Measurements from ENCODE around the gene SNX11.
A peak's percentile ranks its signal among the peaks of the same experiment; 100 is the strongest.

Gene SNX11

DNA sequence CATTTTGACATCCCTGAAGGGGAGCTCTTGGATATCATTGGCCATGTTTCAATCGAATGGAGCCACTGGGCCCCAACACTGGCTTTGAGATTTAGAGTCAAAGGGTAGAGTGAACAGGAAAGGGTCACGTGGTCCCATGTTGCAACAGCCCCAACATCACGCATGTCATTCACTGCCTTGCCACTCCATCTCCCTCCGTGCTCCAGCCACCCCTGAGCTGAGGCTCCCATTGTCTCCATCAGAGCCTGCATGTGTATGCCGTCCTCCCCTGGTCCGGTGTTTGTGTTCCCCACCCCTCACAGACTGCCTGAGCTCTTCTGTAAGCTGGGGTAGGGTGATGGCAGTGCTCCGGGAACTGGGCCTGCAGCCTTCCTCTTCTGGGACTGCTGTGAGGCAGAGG, 47.3 kb upstream of the SNX11 start:
- Histone ChIP-seq H2BK120ac (ENCODE audit: low read depth, low read length) (no peak overlapping the region), H4K91ac (ENCODE audit: low read length) (peak overlapping the region; percentile 40), H2BK15ac (ENCODE audit: low read depth, poor library complexity, severe bottlenecking) (no peak overlapping the region), H2AK5ac (ENCODE audit: low read length, severe bottlenecking) (no peak overlapping the region), H3K9me3 (ENCODE audit: control insufficient read depth, low read length) (no peaks in the 10 kb centered on the region), H3K9ac (ENCODE audit: low read length) (peak overlapping the region; percentile 72), H3K18ac (ENCODE audit: low read depth in 1 of 2, low read length in 2 of 2) (no peak overlapping the region), H3K4me2 (ENCODE audit: low read length, poor library complexity, severe bottlenecking) (no peak overlapping the region), H3K27me3 (ENCODE audit: control insufficient read depth in 1 of 2, insufficient read depth in 1 of 2, low read length in 2 of 2) (no peaks in the 10 kb centered on the region), H3K23ac (ENCODE audit: low read length in 2 of 2) (no peak overlapping the region), H3K79me1 (replicated peaks; ENCODE audit: low read length, poor library complexity, severe bottlenecking) (peaks cover 44% of the 10 kb centered on the region), H2BK5ac (ENCODE audit: low read depth, low read length, poor library complexity, severe bottlenecking) (no peak overlapping the region), H3K27ac (ENCODE audit: low read length, poor library complexity, severe bottlenecking) (no peak overlapping the region), H3K4ac (ENCODE audit: low read depth in 1 of 2, low read length in 2 of 2) (peak overlapping the region in 1 of 2 experiments; percentile 24), H4K8ac (ENCODE audit: low read length) (no peak overlapping the region), H3K4me3 (ENCODE audit: insufficient read depth in 1 of 2, low read depth in 1 of 2, low read length in 2 of 2) (no peak overlapping the region), H3K36me3 (ENCODE audit: control insufficient read depth in 1 of 2, insufficient read depth in 2 of 2, low read depth in 1 of 2, low read length in 2 of 2) (peaks cover 66 to 90% of the 10 kb centered on the region in 2 experiments), H2BK12ac (ENCODE audit: low read length in 2 of 2) (no peak overlapping the region), H3K4me1 (ENCODE audit: control insufficient read depth, insufficient read depth, low read depth, low read length) (peaks cover 13% of the 10 kb centered on the region), H3K14ac (ENCODE audit: low read length in 2 of 2) (no peak overlapping the region), H2AFZ (ENCODE audit: low read depth, low read length) (no peak overlapping the region)
- WGBS, result 88% methylated on average over 6 of the region's 7 CpGs
- no peak for DNase-seq

DNA sequence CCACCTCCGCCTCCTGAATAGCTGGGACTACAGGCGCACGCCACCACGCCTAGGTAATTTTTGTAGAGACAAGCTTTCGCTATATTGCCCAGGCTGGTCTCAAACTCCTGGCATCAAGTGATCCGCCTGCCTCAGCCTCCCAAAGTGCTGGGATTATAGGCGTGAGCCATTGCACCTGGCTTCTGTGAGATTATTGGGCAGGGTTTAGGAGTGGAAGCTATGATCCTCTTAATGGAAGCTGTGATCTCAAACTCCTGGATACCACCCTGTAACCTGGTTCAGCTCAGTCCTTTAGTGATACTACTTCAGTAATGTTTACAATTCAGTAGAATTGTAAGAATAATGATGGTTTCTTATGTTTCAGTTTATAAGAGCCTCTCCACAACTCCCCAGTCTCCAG, 45.3 kb upstream of the SNX11 start:
- Histone ChIP-seq H3K79me1 (replicated peaks; ENCODE audit: low read length, poor library complexity, severe bottlenecking) (peaks cover 39% of the 10 kb centered on the region), H3K27ac (ENCODE audit: low read length, poor library complexity, severe bottlenecking) (no peak overlapping the region), H3K9me3 (ENCODE audit: control insufficient read depth, low read length) (no peaks in the 10 kb centered on the region), H2AK5ac (ENCODE audit: low read length, severe bottlenecking) (no peak overlapping the region), H3K14ac (ENCODE audit: low read length in 2 of 2) (no peak overlapping the region), H4K91ac (ENCODE audit: low read length) (no peak overlapping the region), H3K4me3 (ENCODE audit: insufficient read depth in 1 of 2, low read depth in 1 of 2, low read length in 2 of 2) (no peak overlapping the region), H3K9ac (ENCODE audit: low read length) (no peak overlapping the region), H2BK12ac (ENCODE audit: low read length in 2 of 2) (no peak overlapping the region), H4K8ac (ENCODE audit: low read length) (no peak overlapping the region), H3K4ac (ENCODE audit: low read depth in 1 of 2, low read length in 2 of 2) (no peak overlapping the region), H2BK5ac (ENCODE audit: low read depth, low read length, poor library complexity, severe bottlenecking) (no peak overlapping the region), H2AFZ (ENCODE audit: low read depth, low read length) (no peak overlapping the region), H3K36me3 (ENCODE audit: control insufficient read depth in 1 of 2, insufficient read depth in 2 of 2, low read depth in 1 of 2, low read length in 2 of 2) (peaks cover 52 to 85% of the 10 kb centered on the region in 2 experiments), H3K4me2 (ENCODE audit: low read length, poor library complexity, severe bottlenecking) (no peak overlapping the region), H3K18ac (ENCODE audit: low read depth in 1 of 2, low read length in 2 of 2) (no peak overlapping the region), H2BK15ac (ENCODE audit: low read depth, poor library complexity, severe bottlenecking) (no peak overlapping the region), H3K23ac (ENCODE audit: low read length in 2 of 2) (no peak overlapping the region), H2BK120ac (ENCODE audit: low read depth, low read length) (no peak overlapping the region), H3K27me3 (ENCODE audit: control insufficient read depth in 1 of 2, insufficient read depth in 1 of 2, low read length in 2 of 2) (no peaks in the 10 kb centered on the region), H3K4me1 (ENCODE audit: control insufficient read depth, insufficient read depth, low read depth, low read length) (peaks cover 6% of the 10 kb centered on the region)
- 95% methylated on average over 7 of the region's 7 CpGs for WGBS
- no peak for DNase-seq

DNA sequence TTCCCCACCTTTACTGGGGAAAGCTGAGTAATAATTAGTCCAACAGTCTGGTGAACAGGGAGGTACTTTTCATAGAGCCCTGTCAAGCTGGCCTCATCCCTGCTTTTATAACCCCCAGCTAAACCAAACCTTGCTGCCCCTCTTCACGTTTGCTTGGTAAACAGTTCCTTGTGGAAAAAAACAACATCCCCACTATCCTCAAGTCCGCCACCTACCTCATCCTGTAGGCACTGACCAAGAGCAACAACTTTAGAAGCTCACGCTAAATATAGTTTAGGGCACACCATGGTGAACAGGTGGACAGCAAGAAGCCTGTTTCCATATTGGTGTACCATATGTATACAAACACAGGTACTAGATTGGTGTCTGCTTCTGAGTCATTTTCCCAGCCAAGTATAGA, 42.9 kb upstream of the SNX11 start:
- DNase-seq, result no peak
- Histone ChIP-seq H3K4me1 (ENCODE audit: control insufficient read depth, insufficient read depth, low read depth, low read length) (peaks cover 4% of the 10 kb centered on the region), H3K27ac (ENCODE audit: low read length, poor library complexity, severe bottlenecking) (no peak overlapping the region), H2BK120ac (ENCODE audit: low read depth, low read length) (no peak overlapping the region), H3K4ac (ENCODE audit: low read depth in 1 of 2, low read length in 2 of 2) (no peak overlapping the region), H2AFZ (ENCODE audit: low read depth, low read length) (no peak overlapping the region), H4K8ac (ENCODE audit: low read length) (no peak overlapping the region), H3K36me3 (ENCODE audit: control insufficient read depth in 1 of 2, insufficient read depth in 2 of 2, low read depth in 1 of 2, low read length in 2 of 2) (peaks cover 35 to 64% of the 10 kb centered on the region in 2 experiments), H3K9me3 (ENCODE audit: control insufficient read depth, low read length) (no peaks in the 10 kb centered on the region), H3K14ac (ENCODE audit: low read length in 2 of 2) (no peak overlapping the region), H3K27me3 (ENCODE audit: control insufficient read depth in 1 of 2, insufficient read depth in 1 of 2, low read length in 2 of 2) (no peaks in the 10 kb centered on the region), H3K4me3 (ENCODE audit: insufficient read depth in 1 of 2, low read depth in 1 of 2, low read length in 2 of 2) (no peak overlapping the region), H2BK12ac (ENCODE audit: low read length in 2 of 2) (no peak overlapping the region), H4K91ac (ENCODE audit: low read length) (no peak overlapping the region), H2AK5ac (ENCODE audit: low read length, severe bottlenecking) (no peak overlapping the region), H3K4me2 (ENCODE audit: low read length, poor library complexity, severe bottlenecking) (no peak overlapping the region), H3K9ac (ENCODE audit: low read length) (no peak overlapping the region), H3K18ac (ENCODE audit: low read depth in 1 of 2, low read length in 2 of 2) (no peak overlapping the region), H2BK5ac (ENCODE audit: low read depth, low read length, poor library complexity, severe bottlenecking) (no peak overlapping the region), H3K23ac (ENCODE audit: low read length in 2 of 2) (no peak overlapping the region), H2BK15ac (ENCODE audit: low read depth, poor library complexity, severe bottlenecking) (no peak overlapping the region), H3K79me1 (replicated peaks; ENCODE audit: low read length, poor library complexity, severe bottlenecking) (peaks cover 22% of the 10 kb centered on the region)
- 85% methylated on average over 3 of the region's 3 CpGs for WGBS

DNA sequence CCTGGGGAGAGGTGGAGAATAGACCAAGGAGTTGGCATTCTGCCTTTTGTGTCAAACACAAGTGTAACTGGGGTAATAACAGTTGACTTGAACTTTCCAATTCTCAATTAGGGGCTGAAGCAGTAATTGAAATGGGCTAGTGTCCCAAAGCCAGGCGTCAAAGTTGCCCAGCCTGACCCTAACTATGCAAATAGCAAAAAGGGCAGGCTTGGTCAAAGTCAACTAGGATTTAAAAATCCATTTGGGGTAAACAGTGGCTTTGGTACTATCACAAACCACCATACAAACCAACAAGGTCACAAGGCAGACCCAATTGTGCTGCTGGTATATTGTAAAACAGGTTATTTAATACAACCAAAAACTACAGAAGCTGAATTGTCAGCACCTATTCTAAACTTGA, 41.4 kb upstream of the SNX11 start:
- H2BK15ac ChIP-seq (ENCODE audit: low read depth, poor library complexity, severe bottlenecking), result no peak overlapping the region
- no peak for DNase-seq
- H2BK5ac ChIP-seq (ENCODE audit: low read depth, low read length, poor library complexity, severe bottlenecking), result no peak overlapping the region
- H3K23ac ChIP-seq (ENCODE audit: low read length in 2 of 2), result no peak overlapping the region
- H3K79me1 ChIP-seq (replicated peaks; ENCODE audit: low read length, poor library complexity, severe bottlenecking), result peaks cover 23% of the 10 kb centered on the region
- H2AFZ ChIP-seq (ENCODE audit: low read depth, low read length), result no peak overlapping the region
- H3K14ac ChIP-seq (ENCODE audit: low read length in 2 of 2), result no peak overlapping the region
- H3K36me3 ChIP-seq (ENCODE audit: control insufficient read depth in 1 of 2, insufficient read depth in 2 of 2, low read depth in 1 of 2, low read length in 2 of 2), result peaks cover 30 to 61% of the 10 kb centered on the region in 2 experiments
- H3K18ac ChIP-seq (ENCODE audit: low read depth in 1 of 2, low read length in 2 of 2), result no peak overlapping the region
- WGBS, result 100% methylated on average over 1 of the region's 1 CpG
- H2AK5ac ChIP-seq (ENCODE audit: low read length, severe bottlenecking), result peak overlapping the region; percentile 42
- H3K27ac ChIP-seq (ENCODE audit: low read length, poor library complexity, severe bottlenecking), result no peak overlapping the region
- H2BK12ac ChIP-seq (ENCODE audit: low read length in 2 of 2), result no peak overlapping the region
- no peak overlapping the region for H3K9ac ChIP-seq (ENCODE audit: low read length)
- no peak overlapping the region for H3K4me3 ChIP-seq (ENCODE audit: insufficient read depth in 1 of 2, low read depth in 1 of 2, low read length in 2 of 2)
- no peak overlapping the region for H2BK120ac ChIP-seq (ENCODE audit: low read depth, low read length)
- no peak overlapping the region for H3K4ac ChIP-seq (ENCODE audit: low read depth in 1 of 2, low read length in 2 of 2)
- H3K27me3 ChIP-seq (ENCODE audit: control insufficient read depth in 1 of 2, insufficient read depth in 1 of 2, low read length in 2 of 2), result no peaks in the 10 kb centered on the region
- H3K4me1 ChIP-seq (ENCODE audit: control insufficient read depth, insufficient read depth, low read depth, low read length), result peaks cover 4% of the 10 kb centered on the region
- no peak overlapping the region for H4K91ac ChIP-seq (ENCODE audit: low read length)
- no peak overlapping the region for H3K4me2 ChIP-seq (ENCODE audit: low read length, poor library complexity, severe bottlenecking)
- H4K8ac ChIP-seq (ENCODE audit: low read length), result no peak overlapping the region
- no peaks in the 10 kb centered on the region for H3K9me3 ChIP-seq (ENCODE audit: control insufficient read depth, low read length)
